HG03469 (cell line): ENCODE data around the gene OR2A14.
"Not testable (repeated sequence)": the region's sequence is repeated elsewhere in the genome, so short reads cannot be mapped to it uniquely, and the experiment has no call there.

Experiments used
- ATAC-seq: cut with Tn5 transposase; IDR thresholded peaks from one replicate; pipeline ENCODE4 v1.9.1; 2021; ENCODE audit warnings: mild to moderate bottlenecking, moderate library complexity, moderate number of reproducible peaks; ENCODE audit not compliant: unreplicated experiment

Gene OR2A14

DNA sequence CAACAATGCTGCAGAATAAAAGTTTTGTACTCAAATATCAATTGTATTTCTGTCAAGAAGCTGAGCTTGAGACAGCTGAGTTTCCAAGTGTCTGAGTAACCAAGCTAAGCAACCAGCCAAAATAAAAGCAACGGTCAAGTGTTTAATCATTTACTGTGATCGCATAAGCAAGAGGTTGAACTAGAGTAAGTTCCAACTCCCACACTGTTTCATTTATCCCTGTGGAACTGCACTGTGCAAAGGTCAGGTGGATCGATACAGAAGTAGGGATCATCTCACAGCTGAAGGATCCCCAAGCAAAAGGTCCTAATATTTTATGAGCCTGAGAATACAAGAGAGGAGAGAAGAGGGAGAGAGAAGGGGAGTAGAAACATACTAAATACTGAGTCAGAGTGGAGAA is 21.4 kb downstream of the OR2A14 start:
- no peak for ATAC-seq

DNA sequence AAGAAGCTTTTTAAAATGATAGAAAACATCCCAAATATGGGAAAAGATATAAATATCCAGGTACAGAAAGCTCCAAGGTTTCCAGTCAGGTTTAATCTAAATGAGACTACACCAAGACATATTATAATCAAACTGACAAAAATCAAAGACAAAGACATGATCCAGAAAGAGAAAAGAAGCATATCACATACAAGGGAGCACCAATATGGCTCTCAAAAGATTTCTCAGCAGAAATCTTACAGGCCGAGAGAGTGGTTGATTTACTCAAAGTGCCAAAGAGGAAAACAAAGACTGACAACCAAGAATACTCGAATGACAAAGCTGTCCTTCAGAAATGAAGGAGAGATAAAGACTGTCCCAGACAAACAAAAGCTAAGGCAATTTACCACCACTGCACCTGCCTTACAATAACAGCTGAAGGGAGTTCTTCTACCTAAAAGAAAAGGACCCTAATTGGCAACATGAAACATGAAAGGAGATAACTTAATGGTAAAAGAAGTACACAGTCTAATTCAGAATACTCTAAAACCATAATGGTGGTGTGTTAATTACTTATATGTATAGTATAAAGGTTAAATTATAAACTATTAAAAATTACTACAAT is 25.4 kb downstream of the OR2A14 start:
- ATAC-seq = no peak

DNA sequence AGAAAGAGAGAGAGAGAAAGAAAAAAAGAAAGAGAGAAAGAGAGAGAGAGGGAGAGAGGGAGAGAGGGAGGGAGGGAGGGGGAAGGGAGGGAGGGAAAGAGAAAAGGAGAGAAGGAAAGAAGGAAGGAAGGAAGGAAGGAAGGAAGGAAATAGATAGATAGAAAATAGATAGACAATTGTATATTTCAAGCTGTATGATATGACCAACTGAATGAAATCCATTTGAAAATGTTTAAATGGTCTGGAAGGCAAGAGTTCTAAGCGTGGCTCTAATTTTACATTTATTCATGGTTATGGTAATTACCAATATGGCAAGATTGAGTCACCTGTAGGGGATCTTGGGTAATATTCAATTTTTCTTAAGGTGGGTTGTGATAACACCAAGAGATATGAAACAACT is 35.9 kb downstream of the OR2A14 start:
- no peak for ATAC-seq

GRCh38 chr7:144164784-144165183 is 41.8 kb downstream of the OR2A14 start:
- ATAC-seq = no peak

- not testable (repeated sequence) for ATAC-seq
Observed at GRCh38 chr7:144171594-144172350, 48.8 kb downstream of the OR2A14 start.

DNA sequence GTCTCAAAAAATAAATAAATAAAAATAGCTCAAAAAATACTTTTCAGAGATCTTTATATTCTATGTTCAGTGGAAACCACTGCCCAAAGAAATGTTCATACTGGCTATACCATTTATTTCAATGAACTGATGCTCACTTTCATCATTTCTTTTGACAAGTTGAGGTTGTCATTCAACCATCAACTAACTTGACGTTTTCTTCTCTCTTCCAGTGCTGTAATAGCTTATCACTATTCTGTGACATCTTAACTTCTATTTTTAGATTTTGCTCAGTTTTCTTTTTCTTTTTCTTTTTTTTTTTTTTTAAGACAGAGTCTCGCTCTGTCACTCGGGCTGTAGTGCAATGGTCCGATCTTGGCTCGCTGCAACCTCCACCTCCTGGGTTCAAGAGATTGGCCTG is 51.6 kb downstream of the OR2A14 start:
- no peak for ATAC-seq

DNA sequence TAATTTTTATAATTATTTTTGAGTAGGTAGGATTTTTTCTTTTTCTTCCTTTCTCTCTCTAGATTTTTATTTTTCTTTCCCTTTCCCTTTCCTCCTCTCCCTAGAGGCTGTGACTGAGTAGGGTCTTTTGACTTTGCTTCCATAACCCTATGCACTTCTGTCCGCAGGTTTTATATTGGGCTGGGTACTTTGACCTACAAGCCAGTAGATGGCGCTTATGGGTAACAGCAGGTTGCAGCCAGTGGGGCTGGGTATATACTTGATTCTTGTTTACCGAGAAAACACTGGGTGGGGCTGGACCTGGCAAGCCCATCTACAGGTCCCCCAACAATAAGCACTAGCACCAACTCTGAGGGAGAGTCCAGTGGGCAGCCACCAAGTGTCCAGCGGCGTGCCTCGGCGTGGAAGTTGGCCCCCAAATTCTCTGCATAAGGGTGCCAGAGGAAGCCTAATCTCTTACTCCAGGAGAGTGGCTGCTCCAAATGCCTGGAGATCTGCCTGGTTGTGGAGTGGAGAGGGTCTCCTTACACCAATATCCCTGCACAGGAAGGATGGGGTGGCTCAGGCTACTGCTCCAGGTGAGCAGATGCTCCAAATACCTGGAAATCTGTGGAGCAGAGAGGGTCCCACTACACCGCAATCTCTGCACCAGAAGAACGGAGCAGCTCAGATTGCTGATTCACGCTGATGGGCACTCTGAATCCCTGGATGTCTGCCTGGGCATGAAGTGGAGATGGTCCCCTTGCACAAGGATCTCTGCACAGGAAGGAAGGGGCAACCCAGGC is 55.6 kb downstream of the OR2A14 start:
- peak; percentile 93 for ATAC-seq

DNA sequence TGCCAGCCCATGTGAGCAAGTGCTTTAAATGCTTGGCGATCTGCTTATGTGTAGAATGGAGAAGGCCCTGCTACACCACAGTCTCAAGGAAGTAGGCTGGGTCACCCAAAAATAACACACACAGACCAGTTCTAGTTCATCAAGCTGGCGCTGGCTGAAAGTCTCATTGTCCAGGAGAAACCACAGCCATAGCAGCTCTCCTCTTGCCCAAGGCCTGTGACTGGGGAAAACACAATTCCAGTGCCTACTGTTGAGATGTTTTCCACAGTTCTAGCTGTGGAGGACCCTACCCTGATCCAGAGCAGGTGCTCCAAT is 56.1 kb downstream of the OR2A14 start:
- not testable (repeated sequence) for ATAC-seq
